NCI-H2107 (cell line): ENCODE measurements around the gene LRRN2.

ENCODE experiments used
- DNase-seq: peaks from one replicate; lab custom pipeline; 2025; lab: John Stamatoyannopoulos, UW

Gene LRRN2

DNA sequence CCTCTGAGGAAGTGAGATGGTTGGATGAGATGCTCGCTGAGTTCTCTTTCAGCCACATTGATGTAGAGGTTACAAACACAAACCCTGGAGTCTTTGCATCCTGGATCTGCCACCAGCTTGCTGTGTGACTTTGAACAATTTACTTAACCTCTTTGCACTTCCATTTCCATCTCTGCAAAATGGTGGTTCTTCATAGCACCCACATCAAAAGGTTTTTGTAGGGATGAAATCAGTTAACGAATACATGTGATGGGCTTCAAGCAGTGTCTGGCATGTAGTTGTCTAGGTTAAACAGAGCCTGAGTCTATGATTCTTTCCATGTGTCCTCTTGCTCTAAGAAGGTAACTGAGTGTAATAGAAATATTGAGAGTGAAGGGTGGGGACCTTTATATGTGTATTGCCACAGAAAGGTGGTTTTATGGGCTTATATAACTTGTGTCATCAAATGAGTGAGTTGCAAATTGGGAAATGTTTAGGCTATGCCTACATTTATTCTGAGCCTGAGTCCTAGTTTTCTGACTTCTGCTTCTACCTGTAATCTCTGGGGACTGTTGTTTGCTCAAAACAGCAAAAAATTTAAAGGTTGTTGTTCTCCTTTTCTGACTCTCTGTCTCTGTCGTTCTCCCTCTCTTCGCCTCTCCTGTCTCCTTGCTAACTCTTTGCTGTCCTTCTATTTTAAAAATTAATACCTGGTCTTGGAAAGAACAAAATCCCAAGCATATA is 27.3 kb upstream of the LRRN2 start:
- DNase-seq: no peak

DNA sequence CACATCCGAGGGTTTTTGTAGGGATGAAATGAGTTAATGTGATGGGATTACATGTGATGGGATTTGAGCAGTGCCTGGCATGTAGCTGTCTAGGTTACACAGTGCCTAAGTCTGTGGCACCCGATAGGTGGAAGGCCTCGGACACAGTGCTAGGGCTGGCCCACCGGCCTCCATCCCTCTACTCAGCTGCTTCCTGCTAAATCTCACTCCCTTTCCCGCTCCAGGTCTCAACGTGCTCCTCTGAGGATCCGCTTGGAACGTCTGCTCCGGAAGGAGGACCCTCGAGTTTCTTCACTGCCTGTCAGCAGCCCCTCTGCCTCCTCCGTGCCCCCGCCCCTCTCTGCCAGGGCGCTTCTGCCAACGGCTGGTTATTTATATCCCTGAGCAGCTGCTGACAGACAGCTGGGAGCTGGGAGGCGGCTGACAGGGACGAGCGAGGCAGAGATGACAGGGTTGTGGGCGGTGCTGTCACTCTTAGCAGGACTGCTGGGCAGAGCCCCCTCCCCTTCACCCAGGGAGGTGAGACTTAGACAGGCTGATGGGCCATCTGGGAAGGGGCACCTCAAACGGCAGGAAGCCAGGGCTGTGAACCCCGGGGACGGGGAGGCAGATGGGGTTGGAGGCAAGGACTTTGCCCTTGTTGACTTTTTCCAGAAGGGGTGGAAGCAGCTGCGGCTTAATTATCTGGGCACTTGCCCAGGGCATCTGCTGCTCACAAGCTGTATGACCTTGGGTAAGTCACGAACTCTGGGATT is 26.6 kb upstream of the LRRN2 start:
- no peak for DNase-seq

DNA sequence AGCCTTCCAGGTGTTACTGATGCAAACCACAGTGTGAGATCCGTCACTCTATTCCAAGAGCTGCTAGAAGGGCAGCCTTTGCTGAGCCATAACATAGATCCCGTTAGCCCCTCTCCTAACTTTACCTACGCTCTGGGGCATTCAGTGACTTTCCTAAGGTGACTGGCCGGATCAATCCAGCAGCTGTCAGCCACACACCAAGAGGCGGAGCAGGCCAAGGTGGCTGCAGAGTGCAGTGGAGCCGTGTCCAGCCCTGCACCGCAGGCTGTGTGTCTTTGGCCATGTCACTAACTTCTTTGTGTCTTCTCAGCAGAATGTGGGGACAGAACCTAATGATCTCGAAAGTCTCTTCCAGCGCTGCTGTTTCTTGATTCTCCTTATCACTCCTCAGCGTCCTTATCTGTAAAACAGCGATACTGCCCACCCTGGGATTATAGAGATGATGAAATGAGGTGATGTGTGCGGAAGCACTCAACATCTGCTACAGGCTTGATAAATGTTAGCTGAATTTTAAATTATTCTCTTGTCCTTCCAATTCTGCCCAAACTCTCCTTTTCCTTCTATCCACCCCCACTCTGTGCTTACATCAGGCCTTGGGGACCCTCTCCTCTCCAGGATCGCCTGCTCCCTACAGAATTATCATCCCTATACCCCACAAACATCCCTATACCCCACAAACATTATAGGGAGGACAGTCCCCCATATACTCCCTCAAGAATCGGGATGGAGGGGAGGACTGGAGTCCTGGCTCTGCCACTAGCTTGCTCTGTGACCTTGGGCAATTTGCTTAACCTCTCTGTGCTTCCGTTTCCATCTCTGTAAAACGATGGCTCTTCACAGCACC is 25.8 kb upstream of the LRRN2 start:
- no peak for DNase-seq

DNA sequence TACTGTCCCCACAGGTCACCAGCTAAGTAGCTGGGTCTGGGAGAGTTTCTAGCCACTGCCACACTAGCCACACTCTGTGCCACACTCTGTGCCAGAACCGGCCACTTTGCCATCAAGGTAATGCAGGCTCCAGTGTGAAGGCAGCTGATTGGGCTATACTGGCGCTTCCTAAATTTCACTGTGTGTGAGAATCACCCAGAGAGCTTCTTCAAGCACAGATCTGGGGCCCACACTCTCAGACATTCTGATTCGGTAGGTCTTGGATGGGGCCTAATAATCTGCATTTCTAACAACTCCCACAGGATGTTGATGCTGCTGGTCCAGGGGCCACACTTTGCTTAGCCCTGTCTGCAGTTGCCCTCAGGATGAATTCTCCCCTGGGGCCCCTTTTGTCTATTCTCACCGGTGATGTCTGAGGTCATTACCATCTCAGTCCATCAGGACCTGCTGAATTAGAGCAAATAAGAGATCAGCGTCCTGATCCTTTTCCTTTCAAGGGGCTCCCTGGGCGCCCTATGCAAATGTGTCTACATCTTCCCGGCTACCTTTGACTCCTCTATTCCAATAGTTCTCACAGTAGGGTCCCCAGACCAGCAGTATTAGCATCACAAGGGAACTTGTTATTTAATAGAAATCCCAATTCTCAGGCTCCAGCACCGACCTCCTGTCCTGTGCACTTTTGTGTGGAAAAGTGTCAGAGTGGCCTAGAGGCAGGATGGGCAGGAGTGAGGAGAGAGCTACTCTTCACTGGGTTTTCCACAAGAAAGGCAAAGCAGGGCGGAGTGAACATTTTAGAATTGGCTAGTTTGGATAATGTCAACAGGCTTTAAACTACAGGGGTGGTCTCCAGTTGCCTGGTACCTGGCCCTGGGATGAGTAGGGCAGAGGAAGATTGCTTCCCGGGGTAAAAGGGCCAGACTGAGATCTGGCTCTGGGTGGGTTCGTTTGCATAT is 24.7 kb upstream of the LRRN2 start:
- DNase-seq: no peak

DNA sequence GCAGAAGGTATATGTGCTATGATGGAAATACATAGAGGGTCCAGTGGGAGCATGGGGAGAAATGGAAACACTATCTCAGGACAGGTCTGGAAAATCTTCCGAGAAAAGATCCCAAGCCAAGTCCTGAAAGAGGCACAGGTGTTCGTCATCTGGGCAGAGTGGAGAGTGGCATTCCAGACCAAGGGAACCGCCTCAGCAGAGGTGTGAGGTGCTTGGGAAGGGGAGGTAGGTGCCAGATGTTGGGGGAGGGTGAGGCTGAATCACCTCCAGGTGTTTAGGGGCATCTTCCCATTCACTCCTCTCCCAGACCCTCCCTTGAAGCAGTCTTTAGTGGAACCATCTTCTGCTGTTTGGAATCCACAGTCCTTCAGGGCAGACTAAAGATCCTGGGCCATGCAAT is 23.5 kb upstream of the LRRN2 start:
- DNase-seq: no peak

DNA sequence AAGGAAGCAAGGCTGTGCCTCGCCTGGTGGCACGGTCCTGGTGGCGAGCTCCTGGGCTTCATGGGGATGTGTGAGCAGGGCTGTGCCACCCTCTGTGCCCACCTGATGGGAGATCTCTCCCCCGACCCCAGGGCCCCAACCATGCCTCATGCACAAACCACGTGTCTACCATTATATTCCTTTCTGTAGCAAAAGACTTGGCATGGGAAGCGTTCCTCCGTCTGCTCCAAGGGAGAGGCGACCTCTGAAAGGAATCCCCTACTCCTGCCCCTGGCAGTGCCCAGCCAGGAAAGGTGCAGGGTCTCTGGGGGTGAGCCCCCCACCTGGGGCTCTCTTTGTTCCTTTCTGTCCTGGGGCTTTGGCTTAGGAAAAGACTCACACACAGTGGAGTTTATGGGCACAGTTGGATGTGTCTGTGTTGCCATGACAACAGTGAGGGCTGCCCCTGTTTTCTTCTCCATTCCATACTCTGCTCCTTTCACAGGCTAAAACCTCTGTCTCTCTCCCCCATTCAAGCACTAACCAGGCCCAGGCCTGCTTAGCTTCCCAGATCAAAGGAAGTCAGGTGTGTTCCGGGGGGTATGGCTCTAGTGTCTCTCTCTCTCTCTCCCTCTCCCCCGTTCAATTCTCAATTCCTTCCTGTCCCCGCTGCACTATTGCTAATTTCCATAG is 21.4 kb upstream of the LRRN2 start:
- no peak for DNase-seq

DNA sequence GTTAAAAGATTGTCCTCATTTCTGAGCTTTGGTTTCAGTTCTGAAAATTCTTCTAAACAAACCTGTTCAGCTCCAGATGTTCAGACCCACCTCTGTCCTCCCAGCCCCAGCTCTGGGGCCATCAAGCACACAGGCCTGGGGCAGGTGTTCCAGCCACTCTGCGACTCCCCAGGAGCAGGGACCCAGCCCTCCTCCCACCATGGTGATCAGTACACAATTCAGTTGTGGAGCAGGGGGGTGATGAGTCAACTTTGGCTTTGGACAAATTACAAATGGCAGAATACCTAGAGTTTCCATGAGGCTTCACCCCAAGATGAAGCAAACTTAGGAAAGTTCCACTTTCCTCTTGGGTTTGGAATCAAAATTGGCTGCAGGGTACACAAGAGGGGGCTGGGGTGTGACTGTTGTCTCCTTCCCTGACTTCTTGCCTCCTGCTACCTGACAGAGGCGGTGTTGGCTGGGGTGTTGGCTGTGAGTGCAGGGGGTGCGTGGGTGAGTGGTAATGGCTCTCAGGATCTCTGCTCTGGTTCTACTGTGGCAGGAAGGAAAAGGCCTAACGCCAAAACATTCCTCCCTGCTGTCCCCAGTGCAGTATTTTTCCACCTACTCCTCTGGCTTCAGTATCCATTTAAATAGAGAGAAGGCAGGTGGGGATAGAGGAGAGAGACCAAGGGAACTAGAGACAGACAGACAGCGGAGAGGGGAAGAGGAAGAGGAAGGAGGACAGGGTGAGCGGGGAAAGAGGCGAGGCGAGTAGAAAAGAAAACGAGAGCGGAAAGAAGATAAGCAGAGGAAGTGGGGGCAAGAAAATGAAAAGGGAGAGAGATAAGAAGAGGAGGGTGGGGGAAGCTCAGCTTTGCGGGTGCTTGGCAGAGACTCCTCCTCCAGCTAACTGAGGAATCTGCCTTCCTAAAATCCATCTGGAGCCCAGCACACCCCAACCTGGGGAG is 20.6 kb upstream of the LRRN2 start:
- no peak for DNase-seq

DNA sequence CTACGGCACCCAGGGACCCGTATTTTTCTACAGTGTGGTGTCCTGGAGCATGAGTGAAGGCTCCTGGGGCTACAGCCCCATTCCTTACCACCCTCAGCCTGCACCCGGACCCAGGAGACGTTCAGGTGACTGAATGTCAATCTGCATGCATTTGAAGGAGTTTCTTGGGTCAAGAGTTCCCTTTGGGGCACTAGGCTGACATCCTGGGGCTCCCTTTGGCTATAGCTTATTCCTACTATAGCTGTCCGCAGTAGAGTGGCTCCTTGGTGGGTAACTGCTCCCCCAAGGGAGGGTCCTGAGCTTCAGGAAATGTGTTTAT is 19.9 kb upstream of the LRRN2 start:
- DNase-seq: no peak

DNA sequence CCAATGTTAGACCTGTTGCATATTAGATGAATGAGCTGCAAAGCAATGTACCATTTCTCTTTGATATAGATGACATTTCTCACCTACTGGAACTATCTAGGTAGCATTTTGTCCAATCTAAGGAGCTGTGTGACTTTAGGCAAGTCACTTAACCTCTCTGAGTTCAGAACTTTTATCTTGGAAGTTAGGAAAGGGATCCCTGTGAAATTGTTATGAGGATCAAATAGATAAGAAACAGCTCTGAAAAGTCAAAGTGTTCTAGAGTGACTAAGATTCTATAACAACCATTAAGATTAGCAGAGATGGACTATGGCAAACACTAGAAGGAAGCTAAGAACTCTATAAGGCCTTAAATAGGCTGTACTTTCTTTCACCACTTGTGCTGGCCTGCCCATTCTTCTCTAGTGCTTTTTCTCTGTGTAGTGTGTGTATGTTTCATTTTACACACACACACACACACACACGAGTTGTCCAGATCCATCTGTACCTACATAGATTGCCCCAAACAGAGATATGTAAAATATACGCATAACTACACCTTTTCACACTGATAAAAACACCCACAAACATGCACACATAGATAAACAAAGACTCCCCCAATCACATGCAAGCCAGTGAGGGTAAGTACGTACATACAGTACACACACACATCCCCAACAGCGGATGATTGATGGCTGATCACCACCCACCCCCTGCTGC is 19.4 kb upstream of the LRRN2 start:
- no peak for DNase-seq

DNA sequence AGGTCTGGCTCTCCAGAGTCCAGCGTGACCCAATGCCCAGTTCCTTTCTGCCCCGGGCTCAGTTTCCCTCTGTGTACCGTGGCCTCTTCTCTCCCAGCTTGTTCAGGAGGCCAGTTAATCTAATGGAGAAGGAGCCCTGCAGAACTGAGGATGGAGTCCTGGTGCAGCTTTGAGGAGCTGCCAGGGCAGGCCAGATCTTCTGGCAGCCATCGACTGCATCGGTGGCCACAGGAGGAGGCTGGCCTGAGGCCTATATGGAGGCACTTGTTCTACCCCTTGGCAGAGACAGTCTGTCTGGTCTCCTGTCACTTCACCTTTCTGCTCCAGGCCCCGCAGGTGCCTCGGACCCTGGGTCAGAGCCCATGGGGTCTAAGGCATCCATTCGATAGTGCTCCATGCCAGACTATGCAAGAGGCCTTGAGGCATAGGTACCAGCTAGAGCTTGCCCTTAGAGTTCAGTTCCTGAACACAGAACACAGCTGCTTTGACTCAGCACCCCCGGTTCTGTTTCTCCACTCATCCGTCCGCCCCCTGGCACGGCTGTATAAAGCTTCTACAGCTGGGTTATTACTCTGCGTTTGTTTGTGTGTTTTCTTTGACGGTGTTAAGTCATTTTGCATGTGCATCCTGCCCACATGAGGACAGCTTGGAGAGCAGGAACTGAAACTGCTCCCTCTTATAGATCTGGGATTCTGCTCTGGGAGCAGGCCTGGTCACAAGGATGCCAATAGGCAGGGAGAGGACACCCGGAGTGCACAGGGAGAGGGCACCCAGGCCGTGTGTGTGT is 18.5 kb upstream of the LRRN2 start:
- DNase-seq: no peak

DNA sequence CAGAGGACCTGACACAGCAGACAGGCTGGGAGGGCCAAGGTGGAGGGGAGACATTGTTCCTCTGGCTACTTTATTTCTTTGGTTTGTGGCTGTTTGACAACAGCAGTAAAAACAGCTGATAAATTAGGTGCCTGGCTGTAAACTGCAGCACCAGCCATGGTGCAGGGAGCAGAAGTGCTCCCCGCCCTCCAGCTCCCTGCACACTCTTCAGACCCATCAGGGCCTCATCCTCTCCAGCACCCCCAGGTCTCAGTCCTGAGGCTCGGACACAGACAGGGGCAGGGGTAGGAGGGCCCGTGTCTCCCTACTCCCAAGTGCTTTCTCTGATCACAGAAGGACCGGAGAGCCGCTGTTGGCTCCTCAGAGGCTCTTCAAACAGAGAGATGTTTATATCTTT is 17.7 kb upstream of the LRRN2 start:
- no peak for DNase-seq

DNA sequence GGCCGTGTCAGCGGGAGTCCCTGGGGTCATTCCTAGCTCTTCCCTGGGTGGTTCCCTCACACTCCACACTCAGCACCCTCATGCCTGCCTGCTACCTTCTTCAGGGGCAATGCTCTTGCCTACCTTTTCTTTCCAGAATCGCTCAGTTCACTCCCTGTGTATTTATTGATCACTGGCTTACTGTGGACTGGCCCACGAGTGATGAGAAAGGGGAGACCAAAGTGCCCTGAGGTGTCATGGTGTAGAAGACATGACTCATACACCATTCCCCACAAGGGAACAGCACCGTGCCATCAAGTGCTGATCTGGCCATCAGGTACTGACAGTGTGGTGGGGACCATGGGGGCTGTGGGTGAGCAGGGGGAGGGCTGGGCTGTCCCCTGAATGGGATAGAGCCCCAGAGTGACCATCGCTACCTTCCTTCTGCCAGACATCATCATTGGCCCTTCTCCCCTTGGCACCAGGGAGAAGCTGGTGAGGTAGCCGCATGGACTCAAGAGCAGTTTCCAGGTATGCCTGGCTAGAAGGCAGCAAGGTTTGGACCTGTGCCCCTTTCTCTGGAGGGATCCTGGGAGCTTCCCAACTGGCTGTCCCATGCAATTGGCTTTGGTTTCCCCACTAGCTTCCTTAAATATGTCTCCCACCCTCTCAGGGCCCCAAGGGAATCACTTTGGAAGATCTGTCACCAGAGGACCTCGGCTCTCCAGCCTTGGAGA is 17.2 kb upstream of the LRRN2 start:
- no peak for DNase-seq

DNA sequence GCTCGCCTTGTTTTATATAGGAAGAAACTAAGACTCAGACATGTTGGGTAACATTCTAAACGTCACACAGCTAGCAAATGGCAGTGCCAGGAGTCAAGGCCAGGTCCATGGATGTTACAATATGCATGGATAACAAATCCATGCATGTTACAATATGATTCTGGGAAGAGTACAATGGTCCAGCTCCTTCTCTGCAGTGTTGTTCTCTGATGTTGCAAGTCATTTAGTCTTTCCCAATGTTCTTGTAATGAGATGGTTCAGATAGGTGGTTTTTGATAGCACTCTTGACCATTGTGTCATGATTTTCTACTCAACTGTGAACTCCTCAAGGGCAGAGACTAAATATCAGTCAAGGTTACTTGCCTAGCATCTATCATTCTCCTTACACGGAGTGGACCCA is 15.7 kb upstream of the LRRN2 start:
- DNase-seq: no peak

DNA sequence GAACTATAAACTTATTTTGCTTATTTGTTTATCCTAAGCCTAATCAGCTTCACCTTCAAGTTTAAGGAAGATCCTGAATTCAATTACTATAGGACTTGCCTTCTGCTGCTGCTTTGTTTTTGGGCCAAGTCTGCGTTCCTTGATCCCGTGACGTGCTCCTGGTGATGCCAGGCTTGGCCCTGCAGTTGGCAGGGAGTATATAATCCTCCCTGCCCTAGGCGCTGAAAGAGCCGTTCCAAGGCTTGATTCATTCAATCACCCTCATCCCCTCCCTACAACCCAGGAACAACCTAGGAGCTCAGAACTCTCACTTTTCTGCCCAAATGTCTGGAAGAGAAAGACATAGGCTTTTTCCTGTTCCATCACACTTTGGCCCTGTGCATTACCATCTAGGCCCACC is 12.4 kb upstream of the LRRN2 start:
- no peak for DNase-seq

DNA sequence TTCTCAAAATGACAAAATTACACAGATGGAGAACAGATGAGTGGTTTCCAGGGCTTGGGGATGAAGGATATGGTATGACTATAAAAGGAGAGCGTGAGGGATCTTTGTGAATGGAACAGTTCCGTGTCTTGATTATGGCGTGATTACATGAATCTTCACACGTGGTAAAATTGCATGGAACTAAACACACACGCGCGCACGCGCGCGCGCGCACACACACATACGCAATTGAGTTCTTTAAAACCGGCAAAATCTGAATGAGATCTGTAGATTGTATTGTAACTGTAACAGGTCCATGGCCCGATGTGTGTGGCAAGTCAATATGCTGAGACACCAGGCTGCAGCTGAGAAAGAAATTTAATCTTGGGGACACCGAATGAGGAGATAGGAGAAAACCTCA is 11.1 kb upstream of the LRRN2 start:
- DNase-seq: no peak

DNA sequence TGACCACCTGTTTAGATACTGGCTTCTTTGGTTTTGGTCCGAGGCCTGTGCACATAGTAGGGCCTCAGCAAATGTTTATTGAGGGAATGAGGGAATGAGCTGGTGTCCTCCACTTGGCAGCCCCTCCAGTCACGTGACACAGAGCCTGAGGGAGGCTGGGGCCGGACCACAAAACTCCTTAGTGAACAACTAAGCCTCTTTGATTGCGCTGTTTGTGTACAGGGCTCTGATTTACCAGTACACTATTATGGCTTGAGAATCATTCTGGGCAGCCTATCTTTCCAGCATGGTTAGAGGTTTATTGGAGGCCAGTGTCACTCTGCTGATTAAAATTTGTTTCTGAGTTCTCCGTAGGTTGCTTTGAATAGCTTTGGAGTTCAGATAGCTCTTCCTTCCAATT is 10.2 kb upstream of the LRRN2 start:
- DNase-seq: no peak

DNA sequence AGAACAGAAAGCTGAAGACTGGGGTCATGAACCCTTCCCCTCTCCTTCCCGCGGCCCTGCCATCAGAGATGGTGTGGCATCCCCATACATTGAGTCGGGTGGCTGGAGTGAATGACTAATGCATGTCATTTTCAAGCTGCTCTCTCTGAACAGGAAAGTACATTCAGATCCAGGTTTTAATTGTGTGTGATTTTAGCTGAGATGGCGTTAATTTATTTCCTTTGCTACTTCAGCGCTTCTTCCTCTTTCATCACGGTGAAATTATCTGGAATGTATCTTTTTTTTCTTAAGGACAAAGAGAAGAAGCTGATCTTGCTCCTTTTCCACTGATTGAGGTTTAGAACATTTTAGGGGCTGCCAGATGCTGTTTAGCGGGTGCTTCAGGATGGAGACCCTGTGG is 8.6 kb upstream of the LRRN2 start:
- no peak for DNase-seq

DNA sequence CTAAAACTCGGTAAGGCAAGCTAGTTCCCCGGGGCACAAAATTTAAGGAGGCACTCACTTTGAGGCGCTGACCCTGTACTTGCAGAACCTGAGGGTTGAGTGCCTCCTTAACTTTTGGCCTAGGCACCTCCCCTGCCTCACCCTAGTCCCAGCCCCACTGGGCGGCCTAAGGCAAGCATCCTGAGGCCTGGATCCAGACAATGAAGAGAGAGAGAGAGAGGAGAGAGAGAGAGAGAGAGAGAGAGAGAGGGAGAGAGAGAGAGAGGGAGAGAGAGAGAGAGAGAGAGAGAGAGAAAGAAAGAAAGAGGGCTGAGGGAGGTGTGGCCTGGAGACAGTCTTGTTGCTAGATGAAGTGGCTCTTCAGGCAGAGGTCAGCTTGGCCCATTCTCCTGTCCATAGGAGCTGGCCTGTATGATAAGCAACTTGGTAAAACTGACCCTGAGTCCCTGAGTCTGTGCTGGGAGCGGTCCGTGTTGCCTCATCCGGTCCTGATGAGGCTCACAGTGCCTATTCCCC is 7.4 kb upstream of the LRRN2 start:
- no peak for DNase-seq
